T-helper 22 cell (primary cell): ENCODE data around the gene TCF4.
"Not testable (repeated sequence)": the region's sequence is repeated elsewhere in the genome, so short reads cannot be mapped to it uniquely, and the experiment has no call there.

ENCODE experiments used
- DNase-seq: peaks from one replicate; pipeline ENCODE4 v3.0.0-alpha.2; 2020; ENCODE audit warnings: low read depth

TCF4 gene

DNA sequence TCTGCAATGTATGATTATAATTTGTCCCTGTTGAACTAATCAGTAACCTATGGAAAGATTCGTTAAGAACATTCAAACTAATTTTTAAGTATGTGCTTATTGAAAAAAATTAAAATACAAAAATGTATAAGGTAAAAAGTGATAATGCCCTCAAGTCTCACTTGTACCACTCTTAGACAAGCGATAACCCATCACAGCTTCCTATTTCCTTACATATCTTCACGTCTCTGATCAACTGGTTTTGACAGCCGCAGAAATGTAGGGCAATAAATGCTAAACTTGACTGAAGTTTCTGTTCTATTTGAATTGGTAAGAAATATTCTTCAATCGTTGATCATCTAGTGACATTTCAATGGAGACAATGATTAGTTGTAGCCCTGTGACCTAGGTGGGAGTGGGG is 112.5 kb downstream of the TCF4 start:
- DNase-seq: no peak

DNA sequence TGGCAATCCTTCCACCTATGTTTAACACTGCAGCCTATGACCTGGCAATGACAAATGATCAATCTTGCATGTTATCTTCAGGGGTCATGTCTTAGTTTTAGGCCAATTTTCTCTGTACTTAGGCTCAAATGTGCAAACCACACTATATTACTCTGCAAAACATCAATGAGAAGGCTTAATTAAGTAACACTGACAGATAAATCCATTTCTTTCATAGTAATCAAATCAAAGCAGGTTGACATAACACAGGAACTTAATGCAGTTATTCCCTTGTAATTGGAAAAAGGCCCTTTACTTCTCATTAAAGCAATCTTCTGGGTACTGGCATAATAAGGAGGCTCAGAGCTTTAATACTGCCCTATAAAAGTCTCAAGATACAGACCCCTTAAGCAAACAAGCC is 114.4 kb downstream of the TCF4 start:
- DNase-seq: no peak

DNA sequence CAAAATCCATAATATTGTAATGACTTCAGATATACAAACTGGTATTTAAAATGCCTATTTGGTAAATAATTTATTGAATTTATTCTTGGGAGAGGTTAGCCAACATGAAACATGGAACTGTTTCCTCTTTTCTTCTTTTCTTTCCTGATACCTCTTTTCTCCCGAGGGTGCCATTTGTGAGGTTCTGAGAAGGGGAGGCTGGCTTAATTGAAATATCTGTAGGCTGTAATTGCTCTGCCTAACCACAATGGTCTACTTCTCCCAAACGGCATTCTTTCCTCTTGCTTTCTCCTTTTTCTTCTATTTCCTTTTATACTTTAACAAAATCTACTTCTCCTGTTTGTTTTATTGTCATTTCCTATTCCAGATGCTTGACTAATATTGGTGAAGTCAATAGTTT is 114.9 kb downstream of the TCF4 start:
- no peak for DNase-seq

DNA sequence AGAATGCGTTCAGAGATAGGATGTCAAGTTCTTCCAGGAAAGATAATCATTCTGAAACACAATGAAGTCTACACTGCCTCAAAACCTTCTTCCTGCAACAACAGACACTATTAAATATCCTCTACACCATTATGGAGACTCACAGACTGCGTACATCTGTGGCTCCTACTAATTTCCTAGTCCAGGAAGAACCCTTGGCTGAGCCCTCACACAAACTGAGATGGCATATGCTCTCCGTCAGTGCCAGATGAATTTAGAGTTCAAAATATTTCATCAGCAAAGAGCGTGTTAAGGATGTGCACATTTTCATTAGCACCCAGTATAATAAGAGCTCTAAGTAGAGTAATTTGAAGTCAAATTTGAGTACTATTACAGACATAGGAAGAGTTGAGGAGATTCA is 117.2 kb downstream of the TCF4 start:
- no peak for DNase-seq

DNA sequence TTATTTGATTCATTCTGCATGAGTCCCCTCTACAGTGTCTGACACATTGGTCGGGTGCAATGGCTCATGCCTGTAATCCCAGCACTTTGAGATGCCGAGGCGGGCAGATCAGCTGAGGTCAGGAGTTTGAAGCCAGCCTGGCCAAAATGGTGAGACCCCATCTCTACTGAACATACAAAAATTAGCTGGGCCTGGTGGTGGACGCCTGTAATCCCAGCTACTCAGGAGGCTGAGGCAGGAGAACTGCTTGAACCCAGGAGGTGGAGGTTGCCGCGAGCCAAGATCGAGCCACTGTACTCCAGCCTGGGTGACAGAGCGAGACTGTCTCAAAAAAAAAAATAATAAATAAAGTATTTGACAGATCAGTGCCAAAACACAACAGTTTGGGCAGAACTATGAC is 118.9 kb downstream of the TCF4 start:
- not testable (repeated sequence) for DNase-seq

DNA sequence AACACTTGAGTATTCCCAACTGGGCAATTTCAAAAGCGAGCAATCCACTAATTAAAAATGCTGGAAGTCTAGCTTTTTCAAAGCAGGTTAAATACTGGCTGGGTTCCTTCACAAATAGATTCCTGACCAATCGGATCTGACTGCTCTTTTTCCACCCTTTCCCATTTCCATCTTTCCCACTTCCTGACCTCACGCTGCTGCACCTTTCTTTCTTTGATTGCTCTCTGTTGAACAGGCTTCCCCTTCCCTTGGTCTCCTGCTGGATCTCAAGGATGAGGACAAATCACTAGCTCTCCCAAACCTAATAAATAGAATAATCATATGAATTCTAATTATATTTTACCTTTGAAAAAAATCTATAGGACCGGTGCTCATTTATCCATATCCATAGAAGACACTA is 121.2 kb downstream of the TCF4 start:
- DNase-seq: no peak

DNA sequence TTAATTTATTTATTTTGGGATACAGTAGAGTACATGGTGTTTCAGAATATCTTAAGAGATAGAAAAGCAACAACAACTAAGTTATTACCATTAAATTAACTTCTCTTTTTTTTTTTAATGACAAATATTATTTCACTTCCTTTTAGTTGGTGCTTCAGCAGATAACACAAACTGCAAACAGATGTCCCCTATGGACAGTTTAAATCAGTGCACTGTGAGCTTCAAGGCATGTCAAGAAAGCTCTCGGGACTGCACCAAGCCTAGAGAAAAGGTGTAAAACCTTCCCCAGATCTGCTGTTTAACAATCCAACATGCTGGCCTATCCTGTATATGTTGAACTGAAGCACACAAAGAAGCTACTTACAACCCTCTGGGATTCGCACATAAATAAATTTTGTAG is 122.7 kb downstream of the TCF4 start:
- no peak for DNase-seq

DNA sequence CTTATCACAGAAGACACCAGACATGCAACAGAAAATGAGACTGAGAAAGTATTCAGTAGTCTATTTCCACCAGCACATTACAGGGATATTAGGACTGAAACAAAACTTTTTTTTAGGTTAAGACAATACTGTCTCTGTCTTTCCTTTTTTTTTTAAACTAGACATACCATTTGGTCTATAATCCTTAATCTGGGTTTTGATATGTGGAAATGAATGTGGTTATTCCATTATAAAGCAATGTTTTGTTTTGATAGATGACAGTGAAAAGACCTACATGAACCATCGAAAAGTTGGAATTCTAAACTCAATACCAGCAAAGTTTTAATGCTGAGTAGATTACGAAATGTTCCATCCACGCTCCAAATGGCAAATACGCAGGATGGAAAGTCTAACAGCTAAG is 123.4 kb downstream of the TCF4 start:
- DNase-seq: no peak

DNA sequence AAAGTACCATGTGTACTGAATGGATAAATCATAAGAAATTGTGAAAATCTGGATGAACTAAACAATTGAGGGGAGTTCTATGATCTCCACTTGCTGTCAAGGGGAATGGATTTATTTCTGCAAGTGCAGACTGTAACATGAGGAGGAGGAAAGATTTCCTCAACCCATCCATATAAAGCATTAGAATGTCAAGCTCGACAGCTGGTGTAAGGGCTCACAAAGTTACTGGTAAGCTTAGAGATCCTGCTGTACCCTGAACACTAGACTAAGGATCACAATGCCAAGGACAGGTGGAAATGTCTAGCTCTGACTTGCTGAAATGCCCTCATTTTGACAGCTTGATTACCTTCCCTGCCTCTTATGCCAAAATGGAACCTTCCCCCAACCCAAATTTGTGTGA is 125.3 kb downstream of the TCF4 start:
- DNase-seq: no peak

DNA sequence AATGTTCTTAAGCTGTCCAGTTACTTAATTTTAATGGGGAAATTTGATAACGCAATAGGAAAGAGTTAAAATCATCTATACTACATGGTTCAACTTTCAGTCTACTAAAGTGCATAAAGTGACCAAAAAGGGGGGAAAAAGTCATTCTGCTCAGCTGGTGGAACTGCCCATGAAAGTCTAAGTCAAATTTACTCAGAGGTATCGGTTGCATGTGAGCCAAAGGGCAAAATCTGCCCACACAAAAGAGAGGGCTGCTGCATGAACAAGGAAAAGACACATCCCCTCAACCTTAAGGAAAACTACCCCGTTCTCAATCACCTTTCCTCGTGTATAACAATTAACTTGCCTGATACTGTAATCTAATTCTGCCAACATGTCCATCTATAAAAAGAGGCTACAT is 126.1 kb downstream of the TCF4 start:
- no peak for DNase-seq

DNA sequence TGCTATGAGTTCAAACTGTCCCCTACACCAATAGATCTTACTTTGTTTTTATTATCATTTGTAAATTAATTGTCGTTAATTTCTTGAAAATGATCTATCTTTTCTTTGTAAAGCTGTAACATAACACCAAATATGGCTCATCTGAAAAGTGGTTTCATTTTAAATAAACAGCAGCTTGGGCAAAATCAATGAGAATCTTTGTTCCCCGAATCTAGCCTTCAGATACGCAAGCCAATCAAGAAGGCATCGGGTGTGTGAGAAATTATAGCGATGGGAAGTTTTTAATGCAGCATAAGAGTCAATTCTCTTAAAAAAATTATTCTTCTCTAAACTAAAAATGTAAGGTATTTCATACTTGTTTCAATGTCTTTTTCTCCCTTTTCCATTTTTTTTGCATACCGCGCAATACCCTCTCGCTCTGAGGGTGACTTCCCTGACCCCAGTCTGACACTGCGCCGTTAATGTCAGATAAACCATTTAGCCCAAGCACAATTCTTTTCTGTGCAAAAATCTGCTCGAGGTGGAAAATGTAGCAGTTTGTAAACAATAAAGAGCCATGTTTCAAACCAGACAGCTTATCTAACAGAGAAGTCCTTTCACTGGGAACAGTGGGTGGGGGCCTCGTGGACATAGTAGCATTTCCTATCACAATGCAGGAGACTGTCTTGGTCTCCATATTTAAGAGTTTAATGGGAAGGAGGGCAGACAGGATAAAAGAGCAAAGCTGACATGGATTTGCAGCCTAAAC is 129.4 kb downstream of the TCF4 start:
- DNase-seq: no peak

DNA sequence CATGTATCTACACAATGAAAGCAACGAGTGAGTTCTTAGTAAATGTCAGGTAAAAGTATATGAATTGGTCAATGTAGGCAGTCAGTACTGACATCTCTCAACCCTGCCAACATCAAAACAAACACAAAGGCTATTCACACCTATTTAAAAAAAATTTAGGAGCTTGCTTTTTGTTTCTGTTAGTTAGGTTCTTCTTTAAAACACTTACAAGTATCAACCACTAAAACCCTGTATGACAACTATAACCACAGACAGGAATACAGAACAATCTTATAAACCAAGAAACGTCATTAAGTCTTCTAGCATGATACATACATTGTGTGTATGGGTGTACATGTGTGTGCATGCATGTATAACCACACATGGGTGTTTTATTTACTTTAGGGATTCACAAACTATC is 131.0 kb downstream of the TCF4 start:
- DNase-seq: no peak

DNA sequence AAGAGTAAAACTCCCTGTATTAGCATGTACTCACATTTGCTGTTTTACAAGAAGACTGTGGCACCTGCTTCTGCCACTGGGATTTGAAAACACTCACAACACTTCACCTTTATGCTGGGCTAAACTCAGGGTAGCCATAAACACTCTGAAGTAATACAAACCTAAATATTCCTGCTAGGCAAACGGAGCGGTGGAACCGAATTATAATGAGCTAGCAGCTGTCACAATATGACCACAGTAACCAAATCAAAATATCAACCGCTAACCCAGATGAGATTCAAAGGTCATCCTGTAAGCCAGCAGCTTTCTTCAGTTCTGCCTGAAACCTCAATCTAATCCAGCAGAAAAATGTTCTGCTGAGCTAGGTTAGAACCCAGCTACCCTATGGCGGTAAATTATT is 132.1 kb downstream of the TCF4 start:
- no peak for DNase-seq

DNA sequence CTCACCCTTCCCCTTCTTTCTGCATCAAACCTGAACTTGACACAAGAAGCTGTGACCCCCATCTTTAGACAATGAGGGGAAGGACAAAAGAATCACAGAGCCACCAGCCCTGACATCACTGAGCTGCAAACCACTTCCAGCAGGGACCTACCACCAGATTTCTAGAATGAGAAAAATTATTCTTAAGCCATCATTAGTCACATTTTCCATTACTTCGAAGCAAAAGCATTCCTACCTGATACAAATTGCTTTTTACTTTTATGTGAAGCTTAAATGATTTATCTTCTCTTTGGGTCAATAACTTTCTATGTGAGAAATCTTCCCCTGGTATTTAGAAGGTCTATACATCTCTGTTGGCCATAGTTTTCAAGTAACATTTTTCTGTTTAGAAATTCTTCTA is 134.8 kb downstream of the TCF4 start:
- no peak for DNase-seq

DNA sequence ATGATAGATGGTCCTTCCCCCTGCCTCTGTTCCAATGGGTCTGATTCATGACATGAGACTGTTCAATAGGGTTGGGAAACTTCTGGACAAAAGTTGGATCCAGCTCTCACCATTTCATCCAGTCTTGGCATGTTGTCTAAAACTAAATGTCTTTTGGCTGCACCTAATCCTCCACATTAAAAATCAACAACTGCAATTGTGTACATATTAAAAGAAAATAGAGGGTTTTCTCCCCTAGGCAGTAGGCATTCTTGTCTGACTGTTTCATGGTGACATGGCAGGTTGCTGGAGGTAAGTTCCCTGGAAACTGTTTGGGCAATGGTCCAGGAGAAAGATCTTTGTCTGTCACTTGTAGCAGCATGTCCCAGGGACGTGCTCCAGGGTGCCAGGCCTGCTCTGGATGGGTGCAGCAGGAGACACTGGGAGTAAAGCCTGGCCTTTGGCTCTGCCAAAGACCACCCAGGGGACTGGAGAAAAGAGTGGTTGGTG is 135.8 kb downstream of the TCF4 start:
- no peak for DNase-seq

DNA sequence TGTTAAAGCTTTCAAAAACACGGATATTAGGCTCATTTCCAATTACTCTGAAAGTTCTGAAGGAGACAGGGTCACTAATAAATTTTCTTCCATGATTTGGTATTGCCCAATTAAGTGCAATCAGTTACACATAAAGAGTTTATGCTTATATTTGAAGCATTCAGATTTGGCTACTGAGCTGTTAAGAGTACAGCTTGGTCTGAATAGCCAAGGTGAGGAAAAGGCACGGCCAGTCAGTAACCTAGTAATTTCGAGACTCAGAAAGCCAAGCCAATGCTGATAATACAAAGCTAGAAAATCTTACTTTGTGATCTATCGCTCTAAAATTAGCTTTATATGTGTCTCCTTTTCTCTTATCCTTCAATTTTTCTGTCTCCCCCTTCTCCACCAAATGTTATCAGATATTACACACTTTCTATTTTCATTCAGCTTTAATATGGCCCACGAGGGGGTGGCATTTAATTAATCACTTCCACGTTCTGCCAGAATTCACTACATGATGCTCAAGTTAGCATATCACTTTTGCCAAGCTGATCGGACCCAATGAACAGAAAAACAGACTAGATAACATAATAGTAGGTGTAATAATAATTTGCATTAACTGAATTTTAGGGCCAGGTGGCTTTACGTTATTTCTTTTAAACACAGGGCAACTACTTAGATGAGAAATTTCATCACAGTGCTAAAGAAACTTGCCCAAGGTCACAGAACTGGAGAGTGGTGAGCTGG is 138.4 kb downstream of the TCF4 start:
- DNase-seq: no peak

DNA sequence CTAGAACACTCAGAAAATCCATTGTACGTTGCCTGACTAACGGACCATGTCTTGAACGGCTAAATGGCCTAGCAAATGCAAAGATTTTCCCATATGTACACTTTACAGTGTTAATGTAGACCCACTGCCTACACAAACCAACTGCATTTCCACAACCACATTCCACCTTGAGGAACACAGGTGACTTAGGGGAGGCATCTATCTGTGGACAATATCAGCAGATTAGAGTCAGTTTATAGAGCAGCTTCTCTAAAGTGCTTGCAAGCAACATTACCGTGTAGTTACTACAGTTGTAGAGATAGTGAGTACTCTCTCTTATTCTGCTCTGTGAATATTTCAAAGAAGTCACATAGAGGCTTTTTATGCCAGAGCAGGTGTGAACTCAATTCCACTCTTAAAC is 139.6 kb downstream of the TCF4 start:
- DNase-seq: no peak

DNA sequence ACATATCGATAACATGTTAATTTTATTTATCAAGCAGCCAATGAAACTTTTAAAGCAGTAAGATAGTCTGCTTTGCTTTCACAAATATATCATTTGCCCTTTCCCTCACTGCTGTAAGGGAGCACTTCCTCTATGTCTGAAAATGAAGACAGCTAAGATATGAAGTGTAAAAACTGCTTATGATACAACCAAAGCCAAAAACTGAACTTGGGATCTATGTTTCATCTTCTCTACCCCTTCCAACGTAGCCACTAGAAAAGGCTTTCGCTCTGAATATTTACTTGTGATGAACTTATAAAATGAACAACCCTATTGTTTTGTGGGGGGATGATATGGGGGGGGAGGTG is 140.3 kb downstream of the TCF4 start:
- DNase-seq: no peak

DNA sequence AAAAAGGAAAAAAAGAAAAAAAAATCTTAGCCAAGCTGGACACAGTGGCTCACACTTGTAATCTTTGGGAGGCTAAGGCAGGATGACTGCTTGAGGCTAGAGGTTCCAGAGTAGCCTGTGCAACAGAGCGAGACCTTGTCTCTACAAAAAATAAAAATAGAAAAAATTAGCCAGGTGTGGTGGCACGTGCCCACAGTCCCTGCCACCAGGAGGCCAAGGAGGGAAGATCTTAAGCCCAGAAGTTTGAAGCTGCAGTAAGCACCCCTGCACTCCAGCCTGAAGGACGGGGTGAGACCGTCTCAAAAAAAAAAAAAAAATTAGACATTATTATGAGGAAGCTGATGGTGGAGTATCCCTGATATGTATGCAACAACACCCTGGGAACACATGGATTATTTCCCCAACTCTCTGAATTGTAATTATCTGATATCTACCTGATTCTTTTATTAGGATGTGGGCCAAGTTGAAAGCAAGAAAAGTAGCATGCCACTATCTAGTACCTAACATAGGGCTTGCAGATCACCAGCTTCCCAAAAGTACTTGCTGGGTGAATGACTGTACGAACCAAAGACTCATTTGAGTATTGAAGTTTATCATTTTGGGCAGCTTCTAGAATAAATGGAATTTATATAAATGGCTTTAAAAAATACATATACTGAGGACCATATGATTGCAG is 140.9 kb downstream of the TCF4 start:
- no peak for DNase-seq

DNA sequence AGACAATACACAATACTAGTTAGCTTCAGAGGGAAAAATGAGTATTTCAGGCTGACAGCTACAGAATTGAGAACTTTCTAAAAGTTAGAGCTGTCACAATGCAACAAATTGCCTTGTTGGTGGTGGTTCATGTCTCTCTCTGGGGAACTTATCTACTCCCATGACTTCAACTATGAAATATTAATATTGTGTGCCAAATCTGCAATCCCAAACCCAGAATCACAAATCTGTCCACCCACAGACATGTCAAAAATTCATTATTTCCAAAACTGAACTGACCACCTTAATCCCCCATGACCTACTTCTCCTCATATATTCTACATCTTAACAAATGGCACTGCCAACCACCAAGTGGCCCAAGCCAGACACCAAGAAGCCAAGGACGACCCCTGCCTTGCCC is 143.5 kb downstream of the TCF4 start:
- no peak for DNase-seq

DNA sequence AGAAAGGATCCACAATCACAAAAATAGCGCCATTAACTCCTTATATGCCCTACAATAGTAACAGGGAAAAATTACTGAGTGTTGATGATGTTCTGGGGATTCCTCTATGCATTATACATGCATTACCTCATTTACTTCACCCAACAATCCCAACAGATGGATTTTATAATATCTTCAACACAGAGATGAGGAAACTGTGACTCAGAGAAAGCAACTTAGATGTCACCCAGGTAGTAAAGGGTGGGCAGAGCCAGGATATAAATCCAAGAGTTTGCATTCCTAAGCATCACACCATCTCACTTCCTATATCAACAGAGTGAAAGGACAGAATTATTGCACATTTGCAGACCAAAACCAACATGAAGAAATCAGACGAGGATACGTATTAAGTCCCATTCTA is 144.2 kb downstream of the TCF4 start:
- no peak for DNase-seq

DNA sequence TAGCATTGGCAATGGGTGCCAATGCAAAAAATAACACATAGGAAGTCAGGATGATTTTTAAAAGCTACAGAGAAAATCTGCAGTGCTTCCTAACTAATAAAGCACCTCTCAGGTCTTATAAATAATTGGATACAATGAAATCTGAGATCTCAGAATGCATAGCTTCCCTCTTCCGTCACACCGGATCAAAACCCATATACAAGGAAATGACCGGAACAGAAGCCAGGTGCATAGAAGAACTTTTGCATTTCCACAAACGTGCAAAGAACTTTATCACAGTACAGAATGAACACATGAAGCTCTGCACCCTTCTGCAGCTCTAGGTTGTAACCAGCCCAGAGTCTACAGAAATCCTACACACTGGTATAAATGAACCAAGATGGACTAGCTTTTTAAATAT is 145.4 kb downstream of the TCF4 start:
- no peak for DNase-seq

DNA sequence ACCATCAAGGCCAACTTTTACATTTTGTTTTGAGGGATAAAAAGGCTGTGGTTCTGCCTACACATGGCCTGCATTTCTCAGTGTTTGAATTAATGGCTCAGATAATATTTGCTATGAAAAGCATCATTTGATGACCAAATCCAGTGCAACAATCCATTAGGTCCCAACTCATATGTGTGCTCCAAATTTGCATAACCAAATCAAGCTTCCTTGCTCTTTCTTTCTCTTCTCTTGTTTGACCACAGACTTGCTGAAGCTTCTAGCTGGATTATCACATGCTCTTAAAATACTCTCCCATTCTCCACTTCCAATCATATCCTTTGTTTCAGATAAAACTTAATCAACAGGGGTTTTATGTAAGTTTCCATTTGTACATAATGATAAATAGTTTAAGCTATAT is 147.0 kb downstream of the TCF4 start:
- no peak for DNase-seq
